Peyer's patch (tissue), 4 donors: Measurements from ENCODE around the gene DGKE. TPM values are rescaled to one million over a fixed set of nuclear protein-coding genes. Genes with fewer than 3 reads are reported as not detected.

Source experiments
- DNase-seq, 3 donors: peaks; one replicate each; pipeline ENCODE4 v3.0.0-alpha.2; 2017 to 2019
- H3K27ac ChIP-seq, 4 donors: fragments of 200-600 bp; sonication (generic); one replicate each; pipeline ENCODE4 v1.5.1; 2016 to 2019
- H3K27me3 ChIP-seq, 2 donors: fragments of 200-600 bp; sonication (generic); one replicate each; pipeline ENCODE4 v1.5.1; 2019
- H3K36me3 ChIP-seq, 3 donors: fragments of 200-600 bp; sonication (generic); one replicate each; pipeline ENCODE4 v1.5.1; 2016 to 2019
- H3K4me1 ChIP-seq, 4 donors: fragments of 200-600 bp; sonication (generic); one replicate each; pipeline ENCODE4 v1.5.1; 2016 to 2019
- H3K4me3 ChIP-seq, 4 donors: fragments of 200-600 bp; sonication (generic); 1 replicate in 3 of 4; 2 replicates in 1 of 4; pipeline ENCODE4 v1.5.1; 2016 to 2019; ENCODE audit warnings: mild to moderate bottlenecking in 1 of 4
- H3K9me3 ChIP-seq, 4 donors: fragments of 200-600 bp; sonication (generic); one replicate each; pipeline ENCODE4 v1.5.1; 2016 to 2019; ENCODE audit warnings: mild to moderate bottlenecking in 1 of 4
- CTCF ChIP-seq, 6 experiments: fragments of 450-650 bp in 4 of 6; fragments of 200-600 bp in 2 of 6; sonication (generic) in 1 of 6; IDR thresholded peaks; one replicate each; pipeline ENCODE4 v1.5.1; 2017 to 2019; ENCODE audit warnings: antibody characterized with exemption in 6 of 6, mild to moderate bottlenecking in 3 of 6, moderate library complexity in 1 of 6
- POLR2A ChIP-seq, 2 donors: fragments of 450-650 bp; IDR thresholded peaks; one replicate each; pipeline ENCODE4 v1.5.1; 2017; ENCODE audit warnings: antibody characterized with exemption in 2 of 2, mild to moderate bottlenecking in 2 of 2, moderate library complexity in 2 of 2
- small RNA-seq, 2 donors: library from RNA; depleted of rRNA; stranded (forward); fragments of <200 nt; gene quantifications; one replicate each; pipeline ENCODE3, GENCODE V24; 2016
- total RNA-seq, 4 donors: library from RNA; depleted of rRNA; stranded (reverse); fragments of >200 nt; gene quantifications; one replicate each; pipeline ENCODE4 v1.1.0, GENCODE V29; 2016

Gene DGKE
- total RNA-seq, 4 donors from 2014 or later = 4.2 to 12.4 (median 9.0) TPM

- TF ChIP-seq POLR2A (IDR thresholded peaks at IDR 0.05) = no peak
- no peak for TF ChIP-seq CTCF (IDR thresholded peaks at IDR 0.05)
- Histone ChIP-seq H3K36me3 (no peaks in the 10 kb centered on the region), H3K27ac (no peak overlapping the region), H3K4me1 (peaks cover 0 to 15% (median 0%) of the 10 kb centered on the region in 4 donors), H3K27me3 (no peaks in the 10 kb centered on the region), H3K9me3 (no peaks in the 10 kb centered on the region), H3K4me3 (no peak overlapping the region)
- no peak for DNase-seq
Observed at GRCh38 chr17:56917559-56918296, 83.8 kb downstream of the DGKE start.

GRCh38 chr17:56918916-56919315, 85.0 kb downstream of the DGKE start:
- no peak for DNase-seq
- no peak overlapping the region for H3K4me3 ChIP-seq
- H3K27ac ChIP-seq = peak overlapping the region in 2 of 4 donors; percentile 5 to 51
- TF ChIP-seq POLR2A (IDR thresholded peaks at IDR 0.05) = no peak
- no peak for TF ChIP-seq CTCF (IDR thresholded peaks at IDR 0.05)
- H3K36me3 ChIP-seq = no peaks in the 10 kb centered on the region
- peaks cover 0 to 15% (median 0%) of the 10 kb centered on the region in 4 donors for H3K4me1 ChIP-seq
- no peaks in the 10 kb centered on the region for H3K9me3 ChIP-seq
- no peaks in the 10 kb centered on the region for H3K27me3 ChIP-seq

Small RNAs within 50 kb of the gene (small RNA-seq; reads per million reads assigned to genes)
- gene AC015912.2 = 0 reads per million in 2 donors
- gene RNU6-1158P = 0 reads per million in 2 donors

Other genes with a start within 250 kb of the DGKE start
- under 1 TPM in 1 of 4 donors, not detected in 3; 0.40 TPM for gene NOG, start 240.5 kb upstream of the DGKE start, total RNA-seq
- 10 to 100 TPM in 1 of 4 donors, 1 to 10 TPM in 1, not detected in 2; 1.7 to 10.7 TPM for gene C17orf67, start 231 bp upstream of the DGKE start, total RNA-seq
- 100 to 1,000 TPM in 3 of 4 donors, 10 to 100 TPM in 1; 87.0 to 344 (median 119) TPM for gene TRIM25, start 79.9 kb downstream of the DGKE start, total RNA-seq
- 10 to 100 TPM in 3 of 4 donors, 1 to 10 TPM in 1; 8.6 to 20.6 (median 12.5) TPM for gene COIL, start 126.9 kb downstream of the DGKE start, total RNA-seq
- 100 to 1,000 TPM in 1 of 4 donors, 10 to 100 TPM in 3; 48.7 to 150 (median 64.7) TPM for gene SCPEP1, start 144.0 kb downstream of the DGKE start, total RNA-seq